ENCODE results near the gene HSF4. TPM values are rescaled to one million over a fixed set of nuclear protein-coding genes. Genes with fewer than 3 reads are reported as not detected.

The HSF4 gene
- total RNA-seq, 4 donors from 2014 or later = 11.3 to 51.9 (median 42.3) TPM; not detected in 1

DNA sequence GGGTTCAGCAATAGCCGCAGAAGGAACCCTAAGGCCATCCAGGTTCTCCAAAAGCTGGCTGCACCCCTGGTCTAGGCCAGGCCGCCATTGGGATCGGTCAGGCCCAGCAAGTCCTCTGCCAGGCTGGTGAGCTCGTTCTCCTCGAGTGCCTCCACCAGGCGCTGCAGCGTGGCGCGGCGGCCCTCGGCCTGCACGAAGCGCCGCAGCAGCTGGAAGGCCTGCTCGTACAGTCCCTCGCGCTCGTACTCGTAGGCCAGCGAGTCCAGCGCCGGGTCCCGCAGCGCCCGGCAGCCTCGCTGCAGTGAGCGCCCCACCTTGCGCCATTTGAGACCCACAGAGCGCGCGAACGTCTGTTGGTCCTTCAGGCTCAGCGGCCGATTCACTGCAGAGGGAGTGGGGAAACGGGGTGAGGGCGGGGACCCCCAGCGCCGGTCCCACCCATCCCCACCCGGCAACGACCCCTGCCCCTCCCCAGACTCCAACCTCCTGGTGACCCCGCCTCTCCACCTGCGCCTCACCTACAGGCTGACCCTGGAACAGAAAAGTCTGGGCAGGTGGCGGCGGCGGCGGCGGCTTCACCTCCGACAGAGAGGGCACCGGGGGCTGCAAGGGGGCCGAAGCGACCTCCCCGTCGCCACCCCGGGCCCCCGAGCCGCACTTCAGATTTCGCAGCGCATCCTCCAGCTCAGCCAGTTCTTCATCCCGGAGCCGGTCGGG is 9.8 kb upstream of the HSF4 start:
- TF ChIP-seq, protein P1, sequence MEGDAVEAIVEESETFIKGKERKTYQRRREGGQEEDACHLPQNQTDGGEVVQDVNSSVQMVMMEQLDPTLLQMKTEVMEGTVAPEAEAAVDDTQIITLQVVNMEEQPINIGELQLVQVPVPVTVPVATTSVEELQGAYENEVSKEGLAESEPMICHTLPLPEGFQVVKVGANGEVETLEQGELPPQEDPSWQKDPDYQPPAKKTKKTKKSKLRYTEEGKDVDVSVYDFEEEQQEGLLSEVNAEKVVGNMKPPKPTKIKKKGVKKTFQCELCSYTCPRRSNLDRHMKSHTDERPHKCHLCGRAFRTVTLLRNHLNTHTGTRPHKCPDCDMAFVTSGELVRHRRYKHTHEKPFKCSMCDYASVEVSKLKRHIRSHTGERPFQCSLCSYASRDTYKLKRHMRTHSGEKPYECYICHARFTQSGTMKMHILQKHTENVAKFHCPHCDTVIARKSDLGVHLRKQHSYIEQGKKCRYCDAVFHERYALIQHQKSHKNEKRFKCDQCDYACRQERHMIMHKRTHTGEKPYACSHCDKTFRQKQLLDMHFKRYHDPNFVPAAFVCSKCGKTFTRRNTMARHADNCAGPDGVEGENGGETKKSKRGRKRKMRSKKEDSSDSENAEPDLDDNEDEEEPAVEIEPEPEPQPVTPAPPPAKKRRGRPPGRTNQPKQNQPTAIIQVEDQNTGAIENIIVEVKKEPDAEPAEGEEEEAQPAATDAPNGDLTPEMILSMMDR (IDR thresholded peaks at IDR 0.05) = no peak
- H3K27ac ChIP-seq = no peak overlapping the region
- peaks cover 0 to 17% of the 10 kb centered on the region in 2 donors for H3K4me1 ChIP-seq
- intact Hi-C loops (cut with DNase I; ENCODE audit: low total_unique reads) = loop anchor here (5.0 kb wide), 1 partner anchor 177 kb away; no protein-coding TSS in a partner anchor
- no peaks in the 10 kb centered on the region for H3K27me3 ChIP-seq
- no peak overlapping the region for H3K4me3 ChIP-seq
- DNase-seq = no peak
- H3K9me3 ChIP-seq = no peaks in the 10 kb centered on the region
- H3K36me3 ChIP-seq = no peaks in the 10 kb centered on the region

DNA sequence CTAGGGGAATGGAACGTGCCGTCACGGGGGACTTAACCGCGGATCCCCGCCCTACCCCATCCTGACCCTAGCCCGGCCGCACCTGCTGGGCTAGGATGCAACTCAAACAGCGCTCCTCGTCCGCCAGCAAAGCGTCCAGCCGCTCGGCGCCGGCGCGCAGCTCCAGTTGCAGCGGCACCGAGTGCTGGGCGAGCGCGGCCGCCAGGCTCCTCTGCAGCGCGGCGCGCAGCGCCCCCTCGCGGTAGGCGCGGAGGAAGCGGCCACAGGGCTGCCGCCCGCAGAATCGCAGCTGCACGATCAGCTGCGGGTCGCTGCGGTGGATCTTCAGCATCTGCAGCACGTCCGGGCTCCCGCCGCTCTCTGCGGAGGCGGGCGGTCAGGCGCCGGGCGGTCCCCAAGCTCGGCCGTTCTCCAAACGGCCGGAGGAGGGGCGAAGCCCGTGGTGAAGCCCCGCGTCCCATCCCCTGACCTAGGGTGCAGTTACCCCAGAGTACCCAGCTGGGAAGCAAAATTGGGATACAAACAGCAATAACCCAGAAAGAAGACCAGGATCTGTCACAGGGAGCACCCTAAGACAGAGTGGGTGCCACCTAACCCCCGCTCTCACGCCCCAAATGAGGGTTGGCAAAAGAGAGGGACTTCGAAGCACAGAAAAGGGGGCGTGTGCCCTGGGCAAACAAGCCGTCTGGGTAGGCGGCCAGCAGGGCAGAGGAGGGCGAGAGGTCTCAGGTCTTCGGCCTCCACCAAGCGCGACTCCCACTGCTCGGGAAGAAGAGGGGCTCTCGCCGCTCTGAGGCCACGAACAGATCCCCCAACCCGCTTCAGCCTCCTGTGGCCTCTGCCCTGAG is 9.0 kb upstream of the HSF4 start:
- peak in 1 of 2 donors; percentile 78 for DNase-seq
- no peak for TF ChIP-seq POLR2A (IDR thresholded peaks at IDR 0.05)
- TF ChIP-seq, protein P1 (IDR thresholded peaks at IDR 0.05) = peak; percentile 80 to 99 (median 98)
- intact Hi-C loops (cut with DNase I; ENCODE audit: low total_unique reads) = loop anchor here (5.0 kb wide), 1 partner anchor 178 kb away; no protein-coding TSS in a partner anchor
- no peak overlapping the region for H3K4me3 ChIP-seq
- H3K4me1 ChIP-seq = peaks cover 0 to 14% of the 10 kb centered on the region in 2 donors
- H3K27ac ChIP-seq = no peak overlapping the region
- no peaks in the 10 kb centered on the region for H3K27me3 ChIP-seq
- no peaks in the 10 kb centered on the region for H3K9me3 ChIP-seq
- no peaks in the 10 kb centered on the region for H3K36me3 ChIP-seq

DNA sequence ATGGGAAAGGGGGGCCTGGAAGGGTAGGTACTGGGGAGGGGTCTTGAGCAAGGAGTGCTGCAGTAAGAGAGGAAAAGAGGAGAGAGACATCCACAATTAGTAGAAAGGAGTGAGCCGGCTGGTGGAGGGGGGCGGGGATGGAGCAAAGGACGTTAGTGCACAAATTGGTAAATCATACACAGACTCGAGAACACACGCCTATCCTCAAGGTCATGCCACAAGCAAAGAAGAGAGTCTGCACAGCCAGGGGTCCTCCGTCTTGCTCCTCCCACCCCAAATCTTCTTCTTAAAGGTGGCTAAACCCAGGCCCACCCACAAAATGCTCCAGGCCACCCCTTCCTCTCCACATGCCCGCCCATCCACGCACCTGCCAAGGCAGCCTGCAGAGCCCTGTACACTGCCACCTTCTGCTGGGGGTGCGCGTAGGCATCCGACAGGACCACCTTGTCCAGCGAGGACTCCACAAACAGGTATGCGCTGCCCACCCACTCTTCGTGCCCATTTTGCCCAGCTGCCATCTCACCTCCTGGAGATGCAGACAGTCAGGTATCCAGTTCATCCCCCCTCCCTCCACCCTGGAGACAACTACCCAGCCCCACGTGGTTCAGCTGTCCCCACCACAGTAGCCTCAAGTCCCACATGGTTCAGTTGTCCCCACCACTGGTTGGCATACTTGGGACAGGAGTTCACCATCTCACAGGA is 8.3 kb upstream of the HSF4 start:
- H3K4me1 ChIP-seq = peaks cover 0 to 16% of the 10 kb centered on the region in 2 donors
- TF ChIP-seq POLR2A (IDR thresholded peaks at IDR 0.05) = no peak
- TF ChIP-seq, protein P1 (IDR thresholded peaks at IDR 0.05) = no peak
- H3K36me3 ChIP-seq = no peaks in the 10 kb centered on the region
- H3K27ac ChIP-seq = no peak overlapping the region
- intact Hi-C loops (cut with DNase I; ENCODE audit: low total_unique reads) = loop anchor here (5.0 kb wide), 1 partner anchor 179 kb away; no protein-coding TSS in a partner anchor
- H3K9me3 ChIP-seq = no peaks in the 10 kb centered on the region
- DNase-seq = no peak
- no peaks in the 10 kb centered on the region for H3K27me3 ChIP-seq
- no peak overlapping the region for H3K4me3 ChIP-seq

DNA sequence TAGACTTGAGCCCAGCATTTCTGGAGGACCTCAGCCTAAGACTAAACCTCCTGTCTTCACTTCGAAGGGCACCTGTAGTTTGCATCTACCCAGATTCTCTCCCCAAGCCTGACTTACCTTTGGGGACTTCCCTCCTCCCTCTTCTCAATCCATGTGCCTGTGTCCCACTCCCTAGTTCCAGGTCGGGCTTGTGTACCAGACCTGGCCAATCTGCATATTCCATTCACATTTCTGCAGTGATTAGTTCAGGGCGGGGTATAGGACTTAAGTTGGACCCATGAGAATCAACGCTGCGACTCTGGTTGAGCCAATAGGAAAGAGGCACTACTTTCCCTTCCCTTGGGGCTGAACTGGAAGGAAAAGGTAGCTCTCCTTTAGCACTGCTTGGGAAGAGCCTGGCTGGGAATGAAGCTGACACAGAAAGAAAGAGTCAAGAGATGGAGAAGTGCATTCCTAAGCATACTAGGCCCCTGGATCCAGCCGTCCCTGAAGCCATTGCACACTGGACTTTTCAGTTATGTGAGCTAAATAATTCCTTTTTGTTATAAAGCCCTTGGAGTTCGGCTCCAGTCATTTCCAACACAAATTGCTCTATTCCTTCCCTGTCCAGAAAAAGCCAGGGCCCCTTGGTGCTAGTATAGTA is 7.3 kb upstream of the HSF4 start:
- DNase-seq = no peak
- TF ChIP-seq, protein P1 (IDR thresholded peaks at IDR 0.05) = no peak
- TF ChIP-seq POLR2A (IDR thresholded peaks at IDR 0.05) = no peak
- Histone ChIP-seq H3K4me3 (no peak overlapping the region), H3K4me1 (peaks cover 0 to 20% of the 10 kb centered on the region in 2 donors), H3K9me3 (no peaks in the 10 kb centered on the region), H3K27me3 (no peaks in the 10 kb centered on the region), H3K27ac (no peak overlapping the region), H3K36me3 (no peaks in the 10 kb centered on the region)
- intact Hi-C loops (cut with DNase I; ENCODE audit: low total_unique reads) = loop anchor here (5.0 kb wide), 1 partner anchor 180 kb away; no protein-coding TSS in a partner anchor
